Measurements from ENCODE around the gene SIGLEC6. TPM values are rescaled to one million over a fixed set of nuclear protein-coding genes. Genes with fewer than 3 reads are reported as not detected.

The SIGLEC6 gene
- total and polyA plus RNA-seq, 2 experiments from 2014 or later = not detected

DNA sequence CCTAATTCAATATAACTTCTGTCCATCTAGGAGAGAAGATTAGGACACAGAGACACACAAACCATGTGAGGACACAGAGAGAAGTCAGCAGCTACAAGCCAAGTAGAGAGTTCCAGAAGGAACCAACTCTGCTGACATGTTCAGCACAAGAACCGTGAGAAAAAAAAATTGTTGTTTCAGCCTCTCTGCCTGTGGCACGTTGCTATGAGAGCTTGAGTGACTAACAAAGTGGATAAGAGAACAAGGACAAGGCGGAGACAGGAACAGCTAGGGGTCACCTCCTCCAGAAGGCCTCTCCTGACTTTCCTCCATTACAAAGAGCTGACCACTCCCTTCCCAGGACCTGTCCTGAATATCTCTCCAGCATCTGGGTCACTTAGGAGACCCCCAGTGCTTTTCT is 24.3 kb downstream of the SIGLEC6 start:
- H3K79me2 ChIP-seq (ENCODE audit: insufficient read depth) = no peaks in the 10 kb centered on the region
- 6 to 12% methylated on average over 3 of the region's 3 CpGs for WGBS, 2 experiments (ENCODE audit: low coverage in 1 of 2, low lambda C conversion rate in 2 of 2, missing lambda C conversion rate in 2 of 2)
- no peak overlapping the region for H3K9ac ChIP-seq
- H4K20me1 ChIP-seq (ENCODE audit: insufficient read depth) = no peaks in the 10 kb centered on the region
- in situ Hi-C loops (cut with MboI) = no loop called here
- H3K36me3 ChIP-seq (ENCODE audit: low read depth) = no peaks in the 10 kb centered on the region
- H2AFZ ChIP-seq = no peak overlapping the region
- H3K9me3 ChIP-seq (ENCODE audit: low read depth) = no peaks in the 10 kb centered on the region
- H3F3A ChIP-seq (ENCODE audit: insufficient read depth) = no peaks in the 10 kb centered on the region
- TF ChIP-seq EZH2 (IDR thresholded peaks at IDR 0.05; ENCODE audit: insufficient read depth, poor library complexity, severe bottlenecking) = no peak
- TF ChIP-seq EZH2phosphoT487 (IDR thresholded peaks at IDR 0.05; ENCODE audit: insufficient read depth, low read depth) = no peak
- no peak overlapping the region for H3K4me3 ChIP-seq
- H3K27me3 ChIP-seq (replicated peaks; ENCODE audit: insufficient read depth) = no peaks in the 10 kb centered on the region
- no peak overlapping the region for H3K4me2 ChIP-seq (ENCODE audit: unreplicated experiment)
- DNase-seq = no peak
- H3K27ac ChIP-seq = no peak overlapping the region
- H3K9me2 ChIP-seq (ENCODE audit: insufficient read depth) = no peaks in the 10 kb centered on the region
- no peaks in the 10 kb centered on the region for H3K4me1 ChIP-seq (ENCODE audit: insufficient read depth)

DNA sequence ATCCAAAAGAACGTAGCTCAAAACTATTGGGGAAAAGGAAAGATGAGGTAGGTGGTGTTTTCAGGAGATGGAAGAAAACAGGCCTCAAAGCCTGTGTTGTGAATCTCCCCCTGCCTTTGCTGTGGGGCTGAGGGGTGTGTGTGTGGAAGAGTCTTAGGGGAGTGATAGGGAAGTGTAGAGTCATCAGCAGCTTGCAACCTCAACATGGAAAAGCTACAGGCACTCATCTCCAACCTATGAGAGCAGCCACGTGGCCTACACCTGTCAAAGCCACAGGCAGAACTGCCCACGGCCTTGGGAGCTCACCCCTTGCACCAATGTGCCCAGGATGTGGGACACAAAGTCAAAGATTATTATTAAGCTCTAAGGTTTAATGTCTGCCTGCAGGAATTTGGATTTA is 25.6 kb downstream of the SIGLEC6 start:
- 0 to 1% methylated on average over 3 of the region's 3 CpGs for WGBS, 2 experiments (ENCODE audit: low coverage in 1 of 2, low lambda C conversion rate in 2 of 2, missing lambda C conversion rate in 2 of 2)
- no peaks in the 10 kb centered on the region for H3K4me1 ChIP-seq (ENCODE audit: insufficient read depth)
- in situ Hi-C loops (cut with MboI) = no loop called here
- no peaks in the 10 kb centered on the region for H3K27me3 ChIP-seq (replicated peaks; ENCODE audit: insufficient read depth)
- H3K79me2 ChIP-seq (ENCODE audit: insufficient read depth) = no peaks in the 10 kb centered on the region
- H3K27ac ChIP-seq = no peak overlapping the region
- H3K9me2 ChIP-seq (ENCODE audit: insufficient read depth) = no peaks in the 10 kb centered on the region
- H4K20me1 ChIP-seq (ENCODE audit: insufficient read depth) = no peaks in the 10 kb centered on the region
- DNase-seq = no peak
- H3K4me2 ChIP-seq (ENCODE audit: unreplicated experiment) = no peak overlapping the region
- no peaks in the 10 kb centered on the region for H3K9me3 ChIP-seq (ENCODE audit: low read depth)
- no peaks in the 10 kb centered on the region for H3K36me3 ChIP-seq (ENCODE audit: low read depth)
- no peak for TF ChIP-seq EZH2 (IDR thresholded peaks at IDR 0.05; ENCODE audit: insufficient read depth, poor library complexity, severe bottlenecking)
- no peak overlapping the region for H3K4me3 ChIP-seq
- no peak overlapping the region for H3K9ac ChIP-seq
- H3F3A ChIP-seq (ENCODE audit: insufficient read depth) = no peaks in the 10 kb centered on the region
- H2AFZ ChIP-seq = no peak overlapping the region

DNA sequence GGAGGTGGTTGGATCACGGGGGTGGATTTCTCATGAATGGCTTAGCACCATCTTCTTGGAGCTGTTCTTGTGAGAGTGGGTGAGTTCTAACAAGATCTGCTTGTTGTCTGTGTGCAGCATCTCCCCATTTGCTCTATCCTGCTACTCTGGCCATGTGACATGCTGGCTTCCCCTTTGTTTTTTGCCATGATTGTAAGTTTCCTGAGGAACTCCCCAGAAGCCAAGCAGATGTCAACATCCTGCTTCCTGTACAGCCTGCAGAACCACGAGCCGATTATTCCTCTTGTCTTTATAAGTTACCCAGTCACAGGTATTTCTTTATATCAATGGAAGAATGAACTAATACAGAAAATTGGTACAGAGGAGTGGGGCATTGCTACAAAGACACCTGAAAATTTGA is 27.6 kb downstream of the SIGLEC6 start:
- H4K20me1 ChIP-seq (ENCODE audit: insufficient read depth) = no peaks in the 10 kb centered on the region
- H3F3A ChIP-seq (ENCODE audit: insufficient read depth) = no peaks in the 10 kb centered on the region
- WGBS, 2 experiments (ENCODE audit: low coverage in 1 of 2, low lambda C conversion rate in 2 of 2, missing lambda C conversion rate in 2 of 2) = 19 to 22% methylated on average over 3 of the region's 3 CpGs
- H3K9ac ChIP-seq = no peak overlapping the region
- TF ChIP-seq EZH2 (IDR thresholded peaks at IDR 0.05; ENCODE audit: insufficient read depth, poor library complexity, severe bottlenecking) = no peak
- no peak for TF ChIP-seq EZH2phosphoT487 (IDR thresholded peaks at IDR 0.05; ENCODE audit: insufficient read depth, low read depth)
- no peak overlapping the region for H3K4me3 ChIP-seq
- H3K9me2 ChIP-seq (ENCODE audit: insufficient read depth) = no peaks in the 10 kb centered on the region
- H3K27me3 ChIP-seq (replicated peaks; ENCODE audit: insufficient read depth) = no peaks in the 10 kb centered on the region
- H3K9me3 ChIP-seq (ENCODE audit: low read depth) = no peaks in the 10 kb centered on the region
- in situ Hi-C loops (cut with MboI) = no loop called here
- H3K27ac ChIP-seq = no peak overlapping the region
- H2AFZ ChIP-seq = no peak overlapping the region
- H3K4me2 ChIP-seq (ENCODE audit: unreplicated experiment) = no peak overlapping the region
- no peaks in the 10 kb centered on the region for H3K79me2 ChIP-seq (ENCODE audit: insufficient read depth)
- no peaks in the 10 kb centered on the region for H3K4me1 ChIP-seq (ENCODE audit: insufficient read depth)
- no peak for DNase-seq
- no peaks in the 10 kb centered on the region for H3K36me3 ChIP-seq (ENCODE audit: low read depth)

DNA sequence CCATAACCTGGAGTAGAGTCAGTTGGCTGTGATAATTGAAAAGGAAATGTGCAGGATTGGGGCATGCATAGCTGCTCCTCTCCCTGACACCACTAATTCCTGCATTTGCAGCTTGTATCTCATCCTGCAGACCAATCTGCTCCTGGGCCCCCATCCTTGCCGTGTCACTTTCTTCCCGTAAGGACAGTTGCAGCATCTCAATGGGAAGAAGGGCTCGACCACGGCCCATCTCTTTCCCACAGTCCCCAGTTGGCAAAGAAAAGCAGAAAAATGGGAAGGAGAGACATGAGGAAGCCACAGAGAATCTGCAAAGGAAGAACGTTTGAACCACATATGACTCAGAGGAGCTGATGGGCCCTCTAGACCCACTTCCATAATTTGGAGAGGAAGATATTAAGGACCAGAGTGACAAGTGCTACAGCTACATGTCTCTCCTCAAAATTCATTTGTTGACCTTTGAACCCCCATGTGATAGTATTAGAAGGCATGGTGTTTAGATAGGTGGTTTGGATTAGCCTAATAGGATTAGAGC is 28.1 kb downstream of the SIGLEC6 start:
- no peaks in the 10 kb centered on the region for H4K20me1 ChIP-seq (ENCODE audit: insufficient read depth)
- no peaks in the 10 kb centered on the region for H3K27me3 ChIP-seq (replicated peaks; ENCODE audit: insufficient read depth)
- H3K4me1 ChIP-seq (ENCODE audit: insufficient read depth) = no peaks in the 10 kb centered on the region
- H3K9ac ChIP-seq = no peak overlapping the region
- WGBS, 2 experiments (ENCODE audit: low coverage in 1 of 2, low lambda C conversion rate in 2 of 2, missing lambda C conversion rate in 2 of 2) = 36 to 42% methylated on average over 5 of the region's 5 CpGs
- H3K9me2 ChIP-seq (ENCODE audit: insufficient read depth) = no peaks in the 10 kb centered on the region
- no peaks in the 10 kb centered on the region for H3K36me3 ChIP-seq (ENCODE audit: low read depth)
- H3K4me3 ChIP-seq = no peak overlapping the region
- DNase-seq = no peak
- no peak overlapping the region for H2AFZ ChIP-seq
- H3K4me2 ChIP-seq (ENCODE audit: unreplicated experiment) = no peak overlapping the region
- no peaks in the 10 kb centered on the region for H3K9me3 ChIP-seq (ENCODE audit: low read depth)
- no peaks in the 10 kb centered on the region for H3K79me2 ChIP-seq (ENCODE audit: insufficient read depth)
- no peak overlapping the region for H3K27ac ChIP-seq
- H3F3A ChIP-seq (ENCODE audit: insufficient read depth) = no peaks in the 10 kb centered on the region
- TF ChIP-seq EZH2 (IDR thresholded peaks at IDR 0.05; ENCODE audit: insufficient read depth, poor library complexity, severe bottlenecking) (no peak), EZH2phosphoT487 (IDR thresholded peaks at IDR 0.05; ENCODE audit: insufficient read depth, low read depth) (no peak)
- in situ Hi-C loops (cut with MboI) = no loop called here
